HuH-7 (cell line): Measurements from ENCODE around the gene SNRPB.
A peak's percentile ranks its signal among the peaks of the same experiment; 100 is the strongest.
"Not testable (repeated sequence)": the region's sequence is repeated elsewhere in the genome, so short reads cannot be mapped to it uniquely, and the experiment has no call there.

Experiments used
- DNase-seq: peaks from one replicate; pipeline ENCODE4 v3.0.0; 2011; ENCODE audit warnings: low spot score

SNRPB gene

DNA sequence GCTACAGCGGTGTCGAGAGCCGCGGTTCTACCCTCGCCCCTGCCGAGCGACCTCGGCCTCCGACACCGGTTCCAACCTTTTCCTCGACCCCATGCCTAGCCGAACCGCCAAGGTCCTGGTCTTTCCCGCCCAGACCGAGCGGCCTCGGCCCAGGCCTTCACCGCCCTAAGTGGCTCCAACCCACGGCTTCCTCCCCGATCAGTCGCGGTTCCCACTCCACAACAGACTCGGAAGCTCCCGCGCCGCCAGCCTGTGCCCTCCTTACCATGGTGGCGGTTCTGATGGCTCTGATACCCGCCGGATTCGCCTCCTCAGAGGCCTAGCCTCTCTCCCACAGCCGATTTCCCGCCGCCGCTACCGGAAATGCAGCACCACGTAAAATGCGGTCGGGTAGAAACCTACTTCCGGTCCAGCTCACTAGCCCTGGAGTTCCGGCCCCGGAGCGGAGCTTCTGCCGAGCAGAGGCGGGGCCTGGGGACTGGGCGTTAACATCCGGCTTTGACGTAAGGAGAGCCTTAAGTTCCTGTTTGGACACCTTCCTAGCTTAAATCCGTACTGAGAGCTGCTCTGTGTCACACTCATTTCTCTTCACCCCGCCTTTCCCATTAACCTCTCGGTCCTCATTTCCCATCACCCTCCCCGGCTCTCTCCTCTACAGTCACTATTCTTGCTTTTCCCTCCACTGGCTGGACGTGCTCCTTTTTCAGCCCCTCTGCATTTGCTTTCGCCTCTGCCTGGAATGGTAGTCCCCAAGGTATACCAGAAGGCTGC lies at the start of gene SNRPB:
TSS of gene SNRPB (minus strand) at position 367 of the 771 bp plus-strand sequence. CDS start at position 268, 99 bp downstream.
- peak; percentile 89 for DNase-seq

GRCh38 chr20:2519115-2519809 lies 48.7 kb upstream of the SNRPB start:
- no peak for DNase-seq

- no peak for DNase-seq
These were observed 48.0 kb upstream of the SNRPB start for GRCh38 chr20:2518558-2518957.

GRCh38 chr20:2518096-2518495 lies 47.5 kb upstream of the SNRPB start:
- no peak for DNase-seq

DNA sequence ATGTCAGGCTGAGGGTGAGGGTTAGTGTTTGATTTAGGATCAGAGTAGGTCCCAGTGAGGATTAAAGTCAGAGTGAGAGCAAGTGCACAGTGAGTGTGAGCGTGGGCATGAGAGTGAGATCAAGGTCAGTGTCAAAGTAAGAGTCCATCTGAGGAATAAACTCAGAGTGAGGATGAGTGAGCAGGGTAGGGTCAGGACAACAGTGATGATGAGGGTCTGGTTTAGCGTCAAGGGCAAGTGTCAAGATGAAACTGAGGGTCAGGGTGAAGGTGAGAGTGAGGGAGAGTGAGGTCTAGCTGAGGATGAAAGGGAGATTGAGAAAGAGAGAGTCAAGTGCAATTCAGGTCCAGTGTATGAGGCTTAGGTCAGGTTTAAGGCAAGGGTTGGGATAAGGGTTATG lies 45.8 kb upstream of the SNRPB start:
- no peak for DNase-seq

- no peak for DNase-seq
These were observed 44.6 kb upstream of the SNRPB start for GRCh38 chr20:2515203-2515602.

GRCh38 chr20:2509794-2510193 lies 39.2 kb upstream of the SNRPB start:
- no peak for DNase-seq

DNA sequence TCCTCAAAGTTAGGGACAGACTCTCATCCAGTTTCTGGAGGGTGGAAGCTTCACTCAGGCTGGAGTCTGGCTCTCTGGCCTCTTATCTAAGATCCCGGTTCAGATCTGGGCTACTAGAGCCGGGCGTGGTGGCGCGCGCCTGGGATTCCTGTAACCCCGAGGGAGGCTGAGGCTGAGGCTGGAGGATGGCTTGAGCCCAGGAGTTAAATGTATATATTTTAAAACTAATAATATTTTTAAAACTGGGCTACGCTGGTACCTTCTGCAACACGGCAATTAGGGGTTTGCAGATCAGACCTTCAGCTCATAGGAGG lies 38.8 kb upstream of the SNRPB start:
- no peak for DNase-seq

- DNase-seq = peak; percentile 90
These were observed 38.3 kb upstream of the SNRPB start, which contains the start of gene ZNF343 for GRCh38 chr20:2508631-2509467. Gene ZNF343, minus strand, starts transcription at chr20:2508915. Its CDS starts 15,020 bp downstream, at chr20:2493895.

- no peak for DNase-seq
These were observed 37.5 kb upstream of the SNRPB start for GRCh38 chr20:2507875-2508630.

GRCh38 chr20:2507464-2507863 lies 36.9 kb upstream of the SNRPB start:
- no peak for DNase-seq

- not testable (repeated sequence) for DNase-seq
These were observed 35.8 kb upstream of the SNRPB start for GRCh38 chr20:2506426-2506825.

GRCh38 chr20:2504803-2505202 lies 34.2 kb upstream of the SNRPB start:
- DNase-seq = not testable (repeated sequence)

- DNase-seq = not testable (repeated sequence)
These were observed 32.3 kb upstream of the SNRPB start for GRCh38 chr20:2502808-2503384.

DNA sequence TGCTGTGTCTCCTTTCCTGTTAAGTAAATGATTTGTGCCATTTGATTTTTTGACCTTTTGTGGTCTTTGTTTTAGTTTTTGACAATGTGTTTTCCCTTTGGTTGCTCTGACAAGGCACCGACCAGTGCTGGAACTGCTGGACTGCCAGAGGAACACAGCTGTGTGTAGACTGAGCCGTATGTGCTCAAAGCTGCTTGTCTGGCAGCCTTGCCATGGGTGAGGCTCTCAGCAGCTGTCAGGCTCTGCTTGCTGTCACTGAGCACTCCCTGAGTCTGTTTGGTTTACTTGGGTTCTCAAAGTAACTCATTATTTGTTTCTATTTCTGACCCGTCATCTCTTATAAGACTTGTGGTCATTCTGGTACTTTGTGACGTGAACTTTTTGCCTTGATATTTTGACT lies 15.1 kb upstream of the SNRPB start:
- DNase-seq = no peak

GRCh38 chr20:2485080-2485479 lies 14.5 kb upstream of the SNRPB start:
- no peak for DNase-seq

DNA sequence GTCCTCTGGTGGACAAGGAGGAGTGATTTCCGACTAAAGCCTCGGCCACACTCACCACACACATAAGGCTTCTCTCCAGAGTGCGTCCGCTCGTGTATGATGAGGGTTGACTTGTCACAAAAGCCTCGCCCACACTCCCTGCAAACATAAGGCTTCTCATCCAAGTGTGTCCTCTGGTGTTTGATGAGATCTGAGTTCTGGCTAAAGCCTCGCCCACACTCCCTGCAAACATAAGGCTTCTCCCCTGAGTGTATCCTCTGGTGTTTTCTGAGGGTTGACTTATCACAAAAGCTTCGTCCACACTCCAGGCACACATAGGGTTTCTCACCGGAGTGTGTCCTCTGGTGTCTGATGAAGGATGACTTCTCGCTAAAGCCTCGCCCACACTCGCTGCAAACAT lies 12.9 kb upstream of the SNRPB start:
- no peak for DNase-seq

DNA sequence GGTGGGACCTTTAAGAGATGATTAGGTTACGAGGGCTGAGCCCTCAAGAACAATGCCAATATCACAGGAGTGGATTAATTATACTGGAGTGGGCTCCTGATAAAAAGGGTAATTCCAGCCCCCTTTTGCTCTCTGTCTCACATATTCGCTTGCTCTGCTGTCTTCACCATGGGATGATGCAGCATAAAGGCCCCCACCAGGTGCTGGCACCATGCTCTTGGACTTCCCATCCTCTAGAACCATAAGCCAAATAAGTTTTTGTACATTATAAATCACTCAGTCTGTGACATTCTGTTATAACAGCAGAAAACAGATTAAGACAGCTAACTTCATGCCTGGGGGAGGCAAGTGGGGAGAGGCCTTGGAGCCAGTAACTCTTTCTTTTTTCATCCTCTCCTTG lies 9.8 kb upstream of the SNRPB start:
- DNase-seq = no peak

DNA sequence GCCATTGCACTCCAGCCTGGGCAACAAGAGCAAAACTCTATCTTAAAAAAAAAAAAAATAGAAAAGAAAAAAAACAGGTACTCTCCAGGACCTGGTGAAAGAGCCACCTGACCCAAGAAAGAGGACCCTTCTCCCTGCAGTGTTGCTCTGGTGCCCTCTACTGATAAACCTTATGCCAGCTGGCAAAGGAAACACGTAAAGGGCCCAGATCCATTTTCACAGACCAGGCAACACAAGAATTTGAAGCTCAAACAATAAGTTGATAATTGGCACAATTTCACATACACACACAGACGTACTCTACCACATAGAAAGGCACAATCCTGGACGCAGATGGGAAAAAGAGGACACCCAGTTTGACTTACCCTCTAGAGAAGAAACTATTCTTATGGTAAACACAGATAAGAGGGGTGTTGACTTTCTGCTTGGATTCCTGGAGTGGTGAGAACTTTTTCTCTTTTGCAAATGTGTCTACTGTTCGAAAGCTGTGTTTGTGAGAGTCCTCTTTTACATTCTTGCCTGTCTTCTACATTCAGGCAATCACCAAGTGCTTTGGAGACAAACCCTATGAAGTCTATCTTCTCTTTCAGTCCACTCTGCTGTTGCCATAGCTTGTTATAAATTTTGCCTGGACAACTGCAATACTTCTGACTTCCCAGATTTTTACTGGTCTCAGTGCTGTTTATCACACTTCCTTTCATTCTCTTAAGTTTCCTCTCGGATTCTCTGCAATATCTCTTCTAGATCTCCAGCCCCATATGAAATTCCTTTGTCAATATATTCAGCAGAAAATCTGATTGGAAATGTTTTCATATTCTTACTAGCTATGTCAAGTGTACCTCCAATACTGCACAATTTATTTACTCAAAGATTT lies 6.4 kb upstream of the SNRPB start:
- DNase-seq = no peak
